H1 (cell line): ENCODE data around the gene WDR91. TPM values are rescaled to one million over a fixed set of nuclear protein-coding genes. Genes with fewer than 3 reads are reported as not detected.
"Not testable (repeated sequence)": the region's sequence is repeated elsewhere in the genome, so short reads cannot be mapped to it uniquely, and the experiment has no call there.

Source experiments
- CTCF ChIA-PET: fragments of 300-600 bp; sonication (Branson Sonifier 250); formaldehyde crosslinking; loops from one replicate; lab custom pipeline; 2021; ENCODE audit not compliant: partially characterized antibody; lab: Charles Lee
- POLR2A ChIA-PET: fragments of 300-600 bp; sonication (Branson Sonifier 250); formaldehyde crosslinking; loops from one replicate; lab custom pipeline; 2021; ENCODE audit warnings: inconsistent platforms; ENCODE audit not compliant: partially characterized antibody; lab: Charles Lee
- DNase-seq, 2 experiments: peaks; one replicate each; pipeline versions ENCODE4 v3.0.0 to v3.0.0-alpha.2; 2010 to 2022; ENCODE audit warnings: low spot score in 2 of 2, low read depth in 1 of 2, mixed read lengths in 1 of 2
- FAIRE-seq: peaks from 2 replicates; lab custom pipeline; 2011; peaks lifted over from hg19 to GRCh38; lab: Jason Lieb, UNC
- H2AFZ ChIP-seq: 2 replicates; pipeline ENCODE4 v1.8.1; 2012; ENCODE audit warnings: low read length, inconsistent platforms
- H2AK5ac ChIP-seq: 2 replicates; pipeline ENCODE4 v1.6.1; 2013; ENCODE audit warnings: low read depth, low read length
- H2BK120ac ChIP-seq: replicated peaks from 2 replicates; pipeline ENCODE3; 2013; ENCODE audit warnings: low read depth, low read length, inconsistent platforms
- H2BK12ac ChIP-seq: 2 replicates; pipeline ENCODE4 v1.6.1; 2013; ENCODE audit warnings: low read depth, low read length
- H2BK15ac ChIP-seq: 2 replicates; pipeline ENCODE4 v1.6.1; 2013; ENCODE audit warnings: low read length
- H2BK20ac ChIP-seq: 2 replicates; pipeline ENCODE4 v1.6.1; 2013; ENCODE audit warnings: low read length
- H2BK5ac ChIP-seq: 2 replicates; pipeline ENCODE4 v1.6.1; 2013; ENCODE audit warnings: low read depth, low read length
- H3K14ac ChIP-seq: 2 replicates; pipeline ENCODE4 v1.6.1; 2013; ENCODE audit warnings: inconsistent platforms; ENCODE audit not compliant: insufficient read length
- H3K18ac ChIP-seq: 2 replicates; pipeline ENCODE4 v1.6.1; 2013; ENCODE audit warnings: low read length; ENCODE audit errors: extremely low read depth
- H3K23ac ChIP-seq: 2 replicates; pipeline ENCODE4 v1.6.1; 2013; ENCODE audit warnings: inconsistent platforms; ENCODE audit not compliant: insufficient read length
- H3K23me2 ChIP-seq: 2 replicates; pipeline ENCODE4 v1.6.1; 2013; ENCODE audit warnings: low read depth, low read length
- H3K27ac ChIP-seq: 2 replicates; pipeline ENCODE4 v1.6.1; 2011; ENCODE audit warnings: low read depth, low read length, inconsistent platforms
- H3K27me3 ChIP-seq, 4 experiments: replicated peaks in 1 of 4; 1 replicate in 1 of 4; 2 replicates in 3 of 4; pipeline versions ENCODE4 v1.6.1 to v1.8.1; 2011 to 2013; ENCODE audit warnings: low read length in 3 of 4, mild to moderate bottlenecking in 3 of 4, inconsistent platforms in 2 of 4, mixed read lengths in 2 of 4, moderate library complexity in 1 of 4; ENCODE audit not compliant: control insufficient read depth in 3 of 4, insufficient read depth in 3 of 4; ENCODE audit errors: extremely low read depth in 1 of 4
- H3K36me3 ChIP-seq, 4 experiments: 2 replicates each; pipeline versions ENCODE4 v1.6.1 to v1.8.1; 2011 to 2013; ENCODE audit warnings: mild to moderate bottlenecking in 4 of 4, low read length in 3 of 4, moderate library complexity in 2 of 4, control low read depth in 1 of 4, inconsistent platforms in 1 of 4; ENCODE audit not compliant: insufficient read depth in 4 of 4, control insufficient read depth in 2 of 4
- H3K4ac ChIP-seq: replicated peaks from 2 replicates; pipeline ENCODE3; 2013; ENCODE audit warnings: low read length, low read depth, mixed read lengths, inconsistent platforms; ENCODE audit not compliant: insufficient read length
- H3K4me1 ChIP-seq, 4 experiments: replicated peaks in 1 of 4; 1 replicate in 1 of 4; 2 replicates in 3 of 4; pipeline versions ENCODE4 v1.6.1 to v1.8.1; 2011 to 2013; ENCODE audit warnings: low read length in 3 of 4, inconsistent platforms in 2 of 4, mixed read lengths in 1 of 4; ENCODE audit not compliant: insufficient read depth in 4 of 4, control insufficient read depth in 3 of 4
- H3K4me2 ChIP-seq, 2 experiments: 2 replicates each; pipeline versions ENCODE4 v1.6.1 to v1.8.1; 2011 to 2013; ENCODE audit warnings: low read depth in 2 of 2, low read length in 2 of 2, control low read depth in 1 of 2, inconsistent platforms in 1 of 2, mild to moderate bottlenecking in 1 of 2; ENCODE audit not compliant: insufficient read depth in 1 of 2
- H3K4me3 ChIP-seq, 4 experiments: fragments of 200-600, 300-600 bp in 1 of 4; sonication (generic), shearing (Covaris generic), sonication (Bioruptor Twin) in 1 of 4; 2 replicates each; pipeline versions ENCODE4 v1.5.1 to v1.8.1; 2011 to 2016; ENCODE audit warnings: low read length in 4 of 4, low read depth in 3 of 4, control low read depth in 2 of 4, inconsistent platforms in 2 of 4, mild to moderate bottlenecking in 2 of 4, mixed read lengths in 1 of 4, moderate library complexity in 1 of 4; ENCODE audit not compliant: insufficient read depth in 2 of 4; ENCODE audit errors: extremely low read depth in 1 of 4
- H3K56ac ChIP-seq: replicated peaks from 2 replicates; pipeline ENCODE3; 2013; ENCODE audit warnings: low read depth, mild to moderate bottlenecking, mixed read lengths, low read length, inconsistent platforms; ENCODE audit not compliant: insufficient read length
- H3K79me1 ChIP-seq: 2 replicates; pipeline ENCODE4 v1.6.1; 2013; ENCODE audit warnings: low read depth, low read length, control low read depth
- H3K79me2 ChIP-seq, 2 experiments: 2 replicates each; pipeline versions ENCODE4 v1.6.1 to v1.8.1; 2012 to 2013; ENCODE audit warnings: low read length in 2 of 2, mild to moderate bottlenecking in 2 of 2, inconsistent platforms in 1 of 2; ENCODE audit not compliant: insufficient read depth in 2 of 2, control insufficient read depth in 1 of 2
- H3K9ac ChIP-seq, 4 experiments: replicated peaks in 1 of 4; 1 replicate in 1 of 4; 2 replicates in 3 of 4; pipeline versions ENCODE4 v1.6.1 to v1.8.1; 2011 to 2013; ENCODE audit warnings: low read depth in 3 of 4, low read length in 3 of 4, control low read depth in 2 of 4, mild to moderate bottlenecking in 2 of 4, moderate library complexity in 2 of 4, inconsistent platforms in 1 of 4; ENCODE audit errors: extremely low read depth in 1 of 4
- H3K9me3 ChIP-seq, 2 experiments: 2 replicates each; pipeline versions ENCODE4 v1.6.1 to v1.8.1; 2012 to 2013; ENCODE audit warnings: mild to moderate bottlenecking in 2 of 2, moderate library complexity in 2 of 2, control low read depth in 1 of 2, inconsistent platforms in 1 of 2, low read depth in 1 of 2, low read length in 1 of 2, mixed read lengths in 1 of 2; ENCODE audit not compliant: insufficient read depth in 2 of 2
- H4K20me1 ChIP-seq, 2 experiments: replicated peaks in 1 of 2; 2 replicates each; pipeline versions ENCODE3 to v1.8.1; 2011 to 2013; ENCODE audit warnings: inconsistent platforms in 2 of 2, low read length in 2 of 2, mild to moderate bottlenecking in 1 of 2; ENCODE audit not compliant: insufficient read depth in 2 of 2, control insufficient read depth in 1 of 2
- H4K5ac ChIP-seq: 2 replicates; pipeline ENCODE4 v1.6.1; 2013; ENCODE audit warnings: low read length, low read depth, mixed read lengths, inconsistent platforms; ENCODE audit not compliant: insufficient read length
- H4K8ac ChIP-seq: 2 replicates; pipeline ENCODE4 v1.8.0; 2013; ENCODE audit warnings: mild to moderate bottlenecking, moderate library complexity, low read length, inconsistent platforms; ENCODE audit not compliant: insufficient read depth; ENCODE audit errors: extremely low read depth
- H4K91ac ChIP-seq: replicated peaks from 2 replicates; pipeline ENCODE3; 2013; ENCODE audit warnings: low read length, mixed read lengths, inconsistent platforms; ENCODE audit not compliant: insufficient read length
- BACH1 ChIP-seq: IDR thresholded peaks from 2 replicates; pipeline ENCODE4 v1.6.1; 2012; ENCODE audit warnings: low read length, improper control_type of control experiment
- WGBS, 2 experiments: shearing (Covaris generic) in 1 of 2; methylation state at CpG; one replicate each; pipeline versions ENCODE4 v1.1.6 to v1.1.7; 2013 to 2015; ENCODE audit warnings: low lambda C conversion rate in 2 of 2, mixed read lengths in 2 of 2, inconsistent platforms in 1 of 2, low coverage in 1 of 2, missing lambda C conversion rate in 1 of 2; ENCODE audit not compliant: insufficient replicate concordance in 2 of 2, insufficient coverage in 1 of 2, insufficient read length in 1 of 2; ENCODE audit errors: extremely low coverage in 1 of 2, missing lambda C conversion rate in 1 of 2; 5-methylcytosine and 5-hydroxymethylcytosine counted together
- polyA plus RNA-seq, 7 experiments: library from polyadenylated mRNA; depleted of rRNA in 3 of 7; stranded (reverse) in 5 of 7; unstranded in 2 of 7; fragments of >200 nt in 5 of 7; fragments of 200-250 nt in 2 of 7; gene quantifications; 1 replicate in 5 of 7; 2 replicates in 1 of 7; 4 replicates in 1 of 7; pipeline versions ENCODE4 v1.2.1 to v1.2.3, GENCODE V29; 2011 to 2013; ENCODE audit warnings: missing spikeins in 2 of 7, mixed read lengths in 2 of 7
- total RNA-seq: library from RNA; stranded (reverse); fragmentation: NEBNext Ultra II Directional; extraction: Animal tissue kit (Norgen Biotek cat#: 25700); gene quantifications from 2 replicates; pipeline ENCODE4 v1.2.1, GENCODE V29; 2021

Gene WDR91
- total and polyA plus RNA-seq, 2 of the 8 experiments (the other 6 are each of a cell fraction or from before 2014, with no cell fraction given): 8.2 to 14.7 TPM

- not testable (repeated sequence) for H3K79me2 ChIP-seq
Observed at GRCh38 chr7:135211946-135212685, 790 bp upstream of the WDR91 start.

More at GRCh38 chr7:135211946-135212685, 790 bp upstream of the WDR91 start:
- H2BK5ac ChIP-seq, H3K23ac ChIP-seq, POLR2A ChIA-PET, FAIRE-seq, H3K23me2 ChIP-seq, DNase-seq, H3K4me1 ChIP-seq, H2BK120ac ChIP-seq, H3K79me1 ChIP-seq, H3K14ac ChIP-seq, H4K20me1 ChIP-seq, H4K8ac ChIP-seq, H2BK20ac ChIP-seq, H3K27me3 ChIP-seq, H3K9me3 ChIP-seq, H3K36me3 ChIP-seq, H3K4ac ChIP-seq, H3K27ac ChIP-seq: not testable (repeated sequence)
- H2AK5ac ChIP-seq: peak overlapping the region; percentile 7; the same call in 1 of the 2 replicates
- H2BK15ac ChIP-seq: peak overlapping the region; percentile 10; the same call in 1 of the 2 replicates
- H4K91ac ChIP-seq: peak overlapping the region; percentile 88
- WGBS, 2 experiments: 57% methylated on average over 19 of the region's 30 CpGs; no CpG with 5 or more reads in 1 of the 2 experiments
- H4K5ac ChIP-seq: peak overlapping the region; percentile 66
- H3K4me2 ChIP-seq: peak overlapping the region; percentile 84 to 96
- H2AFZ ChIP-seq: peak overlapping the region; percentile 93
- 0 out of 2 replicates have a peak, but pooled peaks have one; percentile 32 for TF ChIP-seq BACH1
- H3K4me3 ChIP-seq: peak overlapping the region; percentile 58 to 97 (median 74)
- CTCF ChIA-PET: interaction anchor here (2.3 kb wide), 1 partner anchor 21 kb away, joined by 5 read pairs; no protein-coding TSS in a partner anchor
- H2BK12ac ChIP-seq: peak overlapping the region; percentile 12; the same call in 1 of the 2 replicates
- H3K9ac ChIP-seq: peak overlapping the region; percentile 61 to 83 (median 68)
- H3K56ac ChIP-seq: peak overlapping the region; percentile 65
- H3K18ac ChIP-seq: peak overlapping the region; percentile 87
